ENCODE measurements around the gene AHCYL2.

The AHCYL2 gene

GRCh38 chr7:129433847-129434674 is 209.2 kb downstream of the AHCYL2 start, which contains the start of gene STRIP2:
Gene STRIP2 (plus strand): TSS chr7:129434432. CDS start chr7:129434473, 41 bp downstream.
- no peak for TF ChIP-seq CTCF (IDR thresholded peaks at IDR 0.05)
- H3K27ac Mint-ChIP-seq = peak within 1 kb of the TSS; percentile 78

GRCh38 chr7:129434675-129435318 is 210.0 kb downstream of the AHCYL2 start:
- TF ChIP-seq CTCF (IDR thresholded peaks at IDR 0.05) = no peak
- H3K9me3 Mint-ChIP-seq = no peaks in the 10 kb centered on the region
- H3K27ac Mint-ChIP-seq = no peak overlapping the region
- peak overlapping the region; percentile 89 for H3K4me3 Mint-ChIP-seq
- H3K27me3 Mint-ChIP-seq (ENCODE audit: low read depth, poor library complexity) = peaks cover 35% of the 10 kb centered on the region
- H3K36me3 Mint-ChIP-seq (ENCODE audit: low read depth) = no peaks in the 10 kb centered on the region
- peak; percentile 55 for DNase-seq
- H3K4me1 Mint-ChIP-seq = peaks cover 37% of the 10 kb centered on the region

More at GRCh38 chr7:129433847-129434674, 209.2 kb downstream of the AHCYL2 start, which contains the start of gene STRIP2:
- H3K36me3 Mint-ChIP-seq (ENCODE audit: low read depth) = no peaks in the 10 kb centered on the region
- DNase-seq = peak; percentile 99
- peak within 1 kb of the TSS; percentile 89 for H3K4me3 Mint-ChIP-seq
- H3K4me1 Mint-ChIP-seq = peaks cover 36% of the 10 kb centered on the region
- peaks cover 40% of the 10 kb centered on the region for H3K27me3 Mint-ChIP-seq (ENCODE audit: low read depth, poor library complexity)
- no peaks in the 10 kb centered on the region for H3K9me3 Mint-ChIP-seq

- no peak overlapping the region for H3K27ac Mint-ChIP-seq
- peak overlapping the region; percentile 89 for H3K4me3 Mint-ChIP-seq
- DNase-seq = no peak
- peaks cover 37% of the 10 kb centered on the region for H3K4me1 Mint-ChIP-seq
- H3K36me3 Mint-ChIP-seq (ENCODE audit: low read depth) = no peaks in the 10 kb centered on the region
- no peak for TF ChIP-seq CTCF (IDR thresholded peaks at IDR 0.05)
- H3K9me3 Mint-ChIP-seq = no peaks in the 10 kb centered on the region
- H3K27me3 Mint-ChIP-seq (ENCODE audit: low read depth, poor library complexity) = peaks cover 35% of the 10 kb centered on the region
These were observed 210.6 kb downstream of the AHCYL2 start for GRCh38 chr7:129435414-129435829.

GRCh38 chr7:129436335-129436923 is 211.6 kb downstream of the AHCYL2 start:
- Mint-ChIP-seq H3K9me3 (no peaks in the 10 kb centered on the region), H3K27ac (no peak overlapping the region), H3K4me3 (peak overlapping the region; percentile 61), H3K36me3 (ENCODE audit: low read depth) (no peaks in the 10 kb centered on the region), H3K27me3 (ENCODE audit: low read depth, poor library complexity) (peaks cover 33% of the 10 kb centered on the region), H3K4me1 (peaks cover 37% of the 10 kb centered on the region)
- no peak for DNase-seq
- TF ChIP-seq CTCF (IDR thresholded peaks at IDR 0.05) = no peak

GRCh38 chr7:129437190-129437589 is 212.4 kb downstream of the AHCYL2 start:
- TF ChIP-seq CTCF (IDR thresholded peaks at IDR 0.05) = no peak
- H3K36me3 Mint-ChIP-seq (ENCODE audit: low read depth) = no peaks in the 10 kb centered on the region
- no peaks in the 10 kb centered on the region for H3K9me3 Mint-ChIP-seq
- DNase-seq = no peak
- no peak overlapping the region for H3K4me3 Mint-ChIP-seq
- no peak overlapping the region for H3K27ac Mint-ChIP-seq
- H3K4me1 Mint-ChIP-seq = peaks cover 37% of the 10 kb centered on the region
- H3K27me3 Mint-ChIP-seq (ENCODE audit: low read depth, poor library complexity) = peaks cover 26% of the 10 kb centered on the region

Measured in nephron progenitor cell (in vitro differentiated cells).